ENCODE measurements around the gene CNTNAP5. TPM values are rescaled to one million over a fixed set of nuclear protein-coding genes. Genes with fewer than 3 reads are reported as not detected.

CNTNAP5 gene
- total and polyA plus RNA-seq, 2 of the 8 experiments (the other 6 are each of a cell fraction or from before 2014, with no cell fraction given) = 0.11 to 0.76 TPM

- TF ChIP-seq CHD7 (IDR thresholded peaks at IDR 0.05; ENCODE audit: insufficient replicate concordance, low read length) = no peak
- no peak for TF ChIP-seq GTF2F1 (IDR thresholded peaks at IDR 0.05; ENCODE audit: borderline replicate concordance, low read depth, low read length)
- no peak for TF ChIP-seq CREB1 (IDR thresholded peaks at IDR 0.05)
- TF ChIP-seq TAF7 (optimal IDR thresholded peaks at IDR 0.05; ENCODE audit: borderline replicate concordance, low read depth, low read length) = no peak
- TF ChIP-seq RXRA (IDR thresholded peaks at IDR 0.05; ENCODE audit: insufficient read depth, low read depth, low read length) = no peak
- TF ChIP-seq SIRT6 (IDR thresholded peaks at IDR 0.05; ENCODE audit: low read length) = no peak
- TF ChIP-seq ATF2 (IDR thresholded peaks at IDR 0.05; ENCODE audit: low read length) = no peak
- no peak for TF ChIP-seq SIN3A (conservative IDR thresholded peaks at IDR 0.05 in 1 of 2, IDR thresholded peaks at IDR 0.05 in 1 of 2; ENCODE audit: low read depth in 1 of 2, low read length in 2 of 2)
- no peak for TF ChIP-seq SAP30 (IDR thresholded peaks at IDR 0.05; ENCODE audit: insufficient read depth, insufficient replicate concordance, low read length)
- no peak for TF ChIP-seq SP2 (IDR thresholded peaks at IDR 0.05; ENCODE audit: low read length)
Observed at GRCh38 chr2:124104914-124105313, 79.8 kb downstream of the CNTNAP5 start (continued).

All from H1 (cell line).